GM19193 (cell line): ENCODE data around the gene IGF2R.

ENCODE experiments used
- POLR2A ChIP-seq: IDR thresholded peaks from 4 replicates; pipeline ENCODE4 v1.6.1; 2011; ENCODE audit not compliant: insufficient read depth, insufficient read length; ENCODE audit errors: extremely low read depth

Gene IGF2R

GRCh38 chr6:160093061-160093460 is 124.2 kb downstream of the IGF2R start:
- no peak for TF ChIP-seq POLR2A

- no peak for TF ChIP-seq POLR2A
Observed at GRCh38 chr6:160093946-160094345, 125.1 kb downstream of the IGF2R start.

DNA sequence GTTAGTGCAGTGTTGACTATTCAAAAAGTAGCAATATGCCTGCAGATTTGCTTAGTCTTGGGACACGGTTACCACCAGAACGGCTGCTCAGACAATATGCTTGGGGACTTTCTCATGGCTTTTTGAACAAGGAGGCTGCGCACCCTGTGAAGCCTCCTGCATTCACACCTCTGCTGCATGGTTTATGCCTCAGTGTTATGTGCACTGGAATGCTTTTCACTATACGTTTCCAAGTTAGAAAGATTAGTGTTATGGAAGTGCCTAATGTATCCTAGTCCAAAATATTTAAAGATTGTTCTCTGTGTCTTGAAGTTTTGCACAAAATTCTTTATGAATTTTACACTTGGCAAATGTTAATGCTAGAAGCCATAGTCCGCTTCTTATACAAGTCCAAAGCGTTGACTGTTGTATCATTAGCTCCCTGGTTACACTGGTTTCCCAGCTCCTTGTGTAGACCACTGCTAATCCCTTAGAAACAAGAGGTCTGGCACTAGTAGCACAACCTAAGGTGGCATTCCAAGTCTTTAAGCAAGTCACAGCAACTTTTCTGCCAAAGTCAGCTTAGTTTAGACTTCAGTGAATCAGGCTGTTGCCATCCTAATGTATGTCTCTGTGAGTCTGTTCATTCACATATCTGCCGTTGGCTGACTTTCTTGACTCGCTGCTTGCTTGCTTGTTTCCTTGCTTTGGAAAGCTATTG is 126.4 kb downstream of the IGF2R start:
- no peak for TF ChIP-seq POLR2A

DNA sequence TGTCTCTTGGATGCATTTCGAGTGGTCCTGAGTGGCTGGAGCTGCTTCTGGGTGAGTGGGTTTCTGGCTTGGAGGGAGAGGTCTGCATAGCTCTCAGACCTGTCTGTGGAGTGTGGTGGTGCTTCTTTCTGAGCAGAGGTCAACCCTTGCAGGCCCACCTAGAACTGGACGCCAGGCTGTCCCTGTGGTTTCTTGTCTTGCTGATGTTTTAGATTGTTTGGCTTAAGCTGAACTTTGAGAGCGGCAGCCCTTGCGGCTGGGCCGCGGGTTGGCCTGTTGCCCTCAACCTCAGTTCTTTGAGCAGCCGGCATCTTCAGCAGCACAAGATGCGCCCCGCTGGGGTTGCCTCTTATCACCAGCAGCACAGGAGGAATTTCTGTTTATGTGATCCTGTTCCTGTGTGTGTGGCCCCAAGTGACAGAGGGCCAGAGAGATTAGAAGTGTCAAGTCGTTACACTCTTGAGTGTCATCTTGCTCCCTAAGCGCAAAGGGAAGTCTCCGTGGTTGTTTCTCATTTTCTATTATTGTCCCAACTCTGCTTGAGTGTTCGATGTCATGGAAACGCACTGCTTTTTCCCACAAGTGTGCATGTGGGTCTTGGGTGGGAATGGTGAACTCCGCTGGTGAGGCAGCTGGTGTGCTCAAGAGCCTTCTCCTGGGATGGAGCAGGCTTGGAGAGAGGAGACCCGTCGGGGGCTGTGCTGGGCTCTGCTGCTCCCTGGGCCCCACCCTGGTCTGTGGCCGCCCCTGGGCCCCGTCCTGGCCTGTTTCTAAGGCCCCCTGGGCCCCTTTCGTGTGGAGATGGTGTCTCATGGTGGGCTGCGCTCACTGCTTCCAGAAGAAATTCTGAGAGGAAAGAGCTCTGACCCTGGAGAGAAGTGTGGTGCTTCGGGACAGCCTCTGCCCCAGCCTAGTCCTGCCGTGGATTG is 132.7 kb downstream of the IGF2R start:
- no peak for TF ChIP-seq POLR2A

DNA sequence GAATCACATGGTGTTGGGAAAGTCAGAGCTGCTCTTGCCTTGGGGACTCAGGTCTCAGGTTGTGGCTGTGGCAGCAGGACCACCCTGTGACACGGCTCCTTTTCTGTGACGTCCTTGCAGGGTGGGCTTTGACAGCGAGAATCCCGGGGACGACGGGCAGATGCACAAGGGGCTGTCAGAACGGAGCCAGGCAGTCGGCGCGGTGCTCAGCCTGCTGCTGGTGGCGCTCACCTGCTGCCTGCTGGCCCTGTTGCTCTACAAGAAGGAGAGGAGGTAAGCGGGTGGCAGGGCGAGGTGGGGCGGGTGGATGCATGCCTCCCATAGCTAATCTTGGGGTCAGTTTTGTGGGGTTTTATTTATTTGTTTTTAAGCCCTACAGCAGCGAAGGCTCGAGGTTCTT is 133.5 kb downstream of the IGF2R start:
- TF ChIP-seq POLR2A = no peak

- TF ChIP-seq POLR2A = no peak
Observed at GRCh38 chr6:160102956-160103824, 134.3 kb downstream of the IGF2R start.

GRCh38 chr6:160103825-160104100 is 134.9 kb downstream of the IGF2R start:
- TF ChIP-seq POLR2A = no peak

GRCh38 chr6:160104821-160105517 is 136.1 kb downstream of the IGF2R start:
- TF ChIP-seq POLR2A = no peak

DNA sequence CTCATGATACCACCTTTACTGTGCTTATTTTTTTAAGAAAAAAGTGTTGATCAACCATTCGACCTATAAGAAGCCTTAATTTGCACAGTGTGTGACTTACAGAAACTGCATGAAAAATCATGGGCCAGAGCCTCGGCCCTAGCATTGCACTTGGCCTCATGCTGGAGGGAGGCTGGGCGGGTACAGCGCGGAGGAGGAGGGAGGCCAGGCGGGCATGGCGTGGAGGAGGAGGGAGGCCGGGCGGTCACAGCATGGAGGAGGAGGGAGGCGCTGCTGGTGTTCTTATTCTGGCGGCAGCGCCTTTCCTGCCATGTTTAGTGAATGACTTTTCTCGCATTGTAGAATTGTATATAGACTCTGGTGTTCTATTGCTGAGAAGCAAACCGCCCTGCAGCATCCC is 137.1 kb downstream of the IGF2R start:
- TF ChIP-seq POLR2A = no peak

DNA sequence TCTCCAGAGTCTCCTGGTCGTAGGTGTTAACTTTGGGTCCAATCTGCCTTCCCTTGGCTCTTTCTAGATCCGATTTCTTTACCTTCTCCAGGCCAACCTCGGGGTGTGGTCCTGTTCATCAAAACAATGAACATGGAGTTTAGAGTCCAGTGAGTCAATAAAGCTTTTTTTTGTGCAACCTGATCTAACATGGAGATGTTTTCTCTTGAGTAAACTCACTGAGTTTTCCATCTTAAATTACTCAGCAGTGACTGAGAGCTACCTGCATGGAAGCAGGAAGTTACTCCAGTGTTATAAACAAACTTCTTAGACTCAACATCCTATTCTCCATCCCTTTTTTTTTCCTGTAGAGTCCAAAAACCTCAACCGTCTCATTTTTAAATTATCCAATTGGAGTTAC is 137.8 kb downstream of the IGF2R start:
- no peak for TF ChIP-seq POLR2A

GRCh38 chr6:160108077-160108476 is 139.2 kb downstream of the IGF2R start:
- TF ChIP-seq POLR2A = no peak

- TF ChIP-seq POLR2A = no peak
Observed at GRCh38 chr6:160110586-160111123, 141.8 kb downstream of the IGF2R start.

GRCh38 chr6:160111806-160112205 is 142.9 kb downstream of the IGF2R start:
- TF ChIP-seq POLR2A = no peak

DNA sequence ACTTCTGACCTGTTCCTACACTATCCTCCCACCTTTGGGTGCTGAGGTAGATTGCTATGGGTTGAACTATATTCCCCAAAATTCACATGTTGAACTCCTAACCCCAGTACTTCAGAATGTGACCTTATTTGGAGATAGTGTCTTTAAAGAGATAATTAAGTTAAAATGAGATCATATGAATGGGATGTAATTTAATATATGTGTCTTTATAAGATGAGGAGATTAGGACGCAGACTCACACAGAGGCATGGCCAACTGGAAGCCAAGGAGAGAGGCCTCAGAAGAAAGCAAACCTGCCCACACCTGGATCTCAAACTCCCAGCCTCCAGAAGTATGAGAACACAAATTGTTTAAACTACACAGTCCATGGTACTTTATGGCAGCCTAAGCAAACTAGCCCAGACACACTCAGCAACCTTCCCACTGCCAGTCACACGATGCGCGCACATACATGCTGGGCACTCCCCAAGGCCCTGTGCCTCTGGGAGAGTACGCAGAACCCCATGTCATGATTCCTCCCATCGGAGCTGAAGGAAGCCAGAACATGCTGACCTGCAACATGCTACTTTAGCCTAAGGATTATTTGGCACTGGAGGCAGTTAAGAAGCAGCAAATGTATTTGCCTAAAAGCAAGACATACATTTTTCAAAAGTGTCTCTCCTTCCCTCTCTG is 143.9 kb downstream of the IGF2R start:
- no peak for TF ChIP-seq POLR2A
